ENCODE measurements around the gene TMEM217.

DNA sequence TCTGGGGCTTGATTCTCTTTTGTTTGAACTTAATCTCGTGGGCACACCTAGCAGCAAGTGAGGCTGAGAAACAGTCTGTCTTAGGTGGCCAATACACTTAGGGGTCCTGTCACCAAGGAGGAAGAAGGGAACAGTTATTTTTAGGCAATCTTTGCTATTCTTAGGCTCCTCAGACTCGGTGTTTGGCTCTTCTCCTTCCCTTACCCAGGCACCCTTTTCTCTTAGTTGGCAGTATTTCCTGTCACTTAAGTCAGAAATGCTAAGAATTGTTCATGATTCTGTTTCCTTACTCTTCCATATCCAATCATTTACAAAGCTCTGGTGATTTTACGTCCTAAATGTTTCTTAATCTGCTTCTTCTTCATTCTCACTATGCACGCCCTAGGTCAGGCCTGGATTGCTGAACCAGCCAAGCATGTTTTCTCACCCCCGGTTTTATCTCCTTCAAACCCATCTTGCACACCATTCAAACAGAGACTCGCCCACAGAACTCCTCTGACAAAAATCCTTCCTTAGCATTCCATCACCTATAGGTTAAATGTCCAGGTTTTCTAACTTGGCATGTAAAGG lies 45.2 kb upstream of the TMEM217 start:
- TF ChIP-seq LEF1 (IDR thresholded peaks at IDR 0.05; ENCODE audit: borderline replicate concordance) (no peak), BHLHE40 (IDR thresholded peaks at IDR 0.05; ENCODE audit: borderline replicate concordance) (no peak), ARNT (IDR thresholded peaks at IDR 0.05) (no peak), FOXM1 (IDR thresholded peaks at IDR 0.05; ENCODE audit: borderline replicate concordance) (no peak), FOXK2 (IDR thresholded peaks at IDR 0.05) (no peak), SUZ12 (IDR thresholded peaks at IDR 0.05) (no peak), SP1 (IDR thresholded peaks at IDR 0.05) (no peak), NFRKB (IDR thresholded peaks at IDR 0.05) (no peak), ELF4 (IDR thresholded peaks at IDR 0.05) (no peak), FOXA1 (IDR thresholded peaks at IDR 0.05) (no peak)
- TF ChIP-seq, protein P1, sequence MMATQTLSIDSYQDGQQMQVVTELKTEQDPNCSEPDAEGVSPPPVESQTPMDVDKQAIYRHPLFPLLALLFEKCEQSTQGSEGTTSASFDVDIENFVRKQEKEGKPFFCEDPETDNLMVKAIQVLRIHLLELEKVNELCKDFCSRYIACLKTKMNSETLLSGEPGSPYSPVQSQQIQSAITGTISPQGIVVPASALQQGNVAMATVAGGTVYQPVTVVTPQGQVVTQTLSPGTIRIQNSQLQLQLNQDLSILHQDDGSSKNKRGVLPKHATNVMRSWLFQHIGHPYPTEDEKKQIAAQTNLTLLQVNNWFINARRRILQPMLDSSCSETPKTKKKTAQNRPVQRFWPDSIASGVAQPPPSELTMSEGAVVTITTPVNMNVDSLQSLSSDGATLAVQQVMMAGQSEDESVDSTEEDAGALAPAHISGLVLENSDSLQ (IDR thresholded peaks at IDR 0.05) = no peak

All from HEK293T (cell line).